Measurements from ENCODE around the gene FCHSD1. TPM values are rescaled to one million over a fixed set of nuclear protein-coding genes. Genes with fewer than 3 reads are reported as not detected.

The FCHSD1 gene
- total and polyA plus RNA-seq, 12 donors, result 1.2 to 6.8 (median 2.8) TPM

DNA sequence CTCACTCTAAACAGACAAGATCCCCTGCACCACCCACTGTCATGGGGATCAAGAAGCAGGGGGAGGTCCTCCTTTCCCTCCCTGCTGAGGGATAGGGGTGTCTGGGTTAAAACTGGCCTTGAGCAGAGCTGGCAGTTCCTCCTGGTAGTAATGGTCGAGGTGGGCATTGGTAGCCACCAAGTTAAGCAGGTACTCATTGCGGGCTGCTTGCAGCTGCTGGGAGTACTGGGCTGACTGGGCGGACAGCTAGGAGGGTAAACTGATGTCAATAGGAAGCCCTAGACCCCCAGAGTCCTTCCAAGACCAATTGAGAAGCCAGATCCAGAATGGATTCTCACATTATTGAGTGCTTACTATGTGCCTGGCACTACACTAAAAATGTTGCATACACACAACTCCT is 3.4 kb downstream of the FCHSD1 start:
- Histone ChIP-seq H3K36me3 (peaks cover 0 to 52% (median 5%) of the 10 kb centered on the region in 9 donors), H3K4me3 (no peak overlapping the region), H3K9me3 (no peaks in the 10 kb centered on the region), H3K4me1 (peaks cover 0 to 17% (median 3%) of the 10 kb centered on the region in 9 donors), H3K27me3 (no peaks in the 10 kb centered on the region), H3K27ac (no peak overlapping the region)
- DNase-seq (no peak), ATAC-seq (no peak)
- intact Hi-C loops (cut with DNase I), result no loop called here
- TF ChIP-seq CTCF (IDR thresholded peaks at IDR 0.05), result no peak
- WGBS, 2 donors, result 90 to 94% methylated on average over 3 of the region's 3 CpGs

GRCh38 chr5:141647242-141647641 is 4.0 kb downstream of the FCHSD1 start:
- H3K9me3 ChIP-seq, result no peaks in the 10 kb centered on the region
- TF ChIP-seq CTCF (IDR thresholded peaks at IDR 0.05), result no peak
- no peak overlapping the region for H3K27ac ChIP-seq
- no peaks in the 10 kb centered on the region for H3K27me3 ChIP-seq
- H3K36me3 ChIP-seq, result peaks cover 0 to 58% (median 5%) of the 10 kb centered on the region in 9 donors
- no peak for ATAC-seq
- peaks cover 0 to 17% (median 3%) of the 10 kb centered on the region in 9 donors for H3K4me1 ChIP-seq
- 93 to 94% methylated on average over 5 of the region's 5 CpGs for WGBS, 2 donors
- intact Hi-C loops (cut with DNase I), result no loop called here
- H3K4me3 ChIP-seq, result no peak overlapping the region
- no peak for DNase-seq

GRCh38 chr5:141646026-141646425 is 5.2 kb downstream of the FCHSD1 start:
- 91 to 97% methylated on average over 6 of the region's 6 CpGs for WGBS, 2 donors
- ATAC-seq, result no peak
- peaks cover 0 to 65% (median 5%) of the 10 kb centered on the region in 9 donors for H3K36me3 ChIP-seq

DNA sequence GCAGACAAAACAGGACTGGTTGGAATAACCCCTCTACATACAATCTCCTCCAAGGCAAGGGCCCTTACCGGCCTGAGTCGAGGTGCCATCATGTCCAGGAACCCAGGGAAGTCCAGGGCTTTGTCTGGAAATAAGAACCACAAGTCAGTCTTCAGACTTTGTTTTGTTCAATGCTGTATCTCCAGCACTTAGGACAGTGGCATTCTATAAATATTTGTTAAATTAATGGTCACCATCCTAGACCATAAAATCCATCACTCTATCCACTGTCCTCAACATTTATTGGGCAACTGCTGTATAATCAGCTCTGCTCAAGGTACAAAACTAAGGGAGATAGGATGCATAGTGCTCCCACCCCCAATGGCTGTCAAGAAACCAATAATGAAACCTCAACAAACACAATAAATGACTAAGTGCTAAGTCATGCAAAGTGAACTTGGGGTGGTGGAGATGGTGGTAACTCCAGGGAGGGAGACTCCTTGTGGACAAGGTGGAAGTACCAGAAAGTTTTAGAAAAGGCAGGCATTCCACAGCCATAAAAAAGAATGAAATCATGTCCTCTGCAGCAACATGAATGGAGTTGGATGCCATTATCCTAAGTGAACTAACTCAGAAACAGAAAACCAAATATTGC is 9.5 kb downstream of the FCHSD1 start:
- Histone ChIP-seq H3K4me3 (no peak overlapping the region), H3K36me3 (peaks cover 0 to 59% (median 5%) of the 10 kb centered on the region in 9 donors), H3K9me3 (no peaks in the 10 kb centered on the region), H3K27me3 (peaks cover 0 to 3% (median 0%) of the 10 kb centered on the region in 7 donors), H3K27ac (no peak overlapping the region), H3K4me1 (peaks cover 4 to 16% (median 12%) of the 10 kb centered on the region in 9 donors)
- WGBS, 2 donors, result 88 to 92% methylated on average over 2 of the region's 2 CpGs
- ATAC-seq (no peak), DNase-seq (no peak)
- intact Hi-C loops (cut with DNase I), result no loop called here
- TF ChIP-seq CTCF (IDR thresholded peaks at IDR 0.05), result no peak

More at GRCh38 chr5:141646026-141646425, 5.2 kb downstream of the FCHSD1 start:
- DNase-seq, result no peak
- intact Hi-C loops (cut with DNase I), result no loop called here
- TF ChIP-seq CTCF (IDR thresholded peaks at IDR 0.05), result no peak
- Histone ChIP-seq H3K9me3 (no peaks in the 10 kb centered on the region), H3K4me3 (no peak overlapping the region), H3K27ac (no peak overlapping the region), H3K27me3 (no peaks in the 10 kb centered on the region), H3K4me1 (peaks cover 0 to 10% (median 0%) of the 10 kb centered on the region in 9 donors)

All from heart right ventricle (tissue), 16 donors.